Lower leg skin (tissue), 3 donors: ENCODE data around the gene TCL1B.

Experiments used
- CTCF ChIP-seq, 3 donors: fragments of 450-650 bp; IDR thresholded peaks; one replicate each; pipeline ENCODE4 v1.5.1; 2016; ENCODE audit warnings: antibody characterized with exemption in 3 of 3, mild to moderate bottlenecking in 3 of 3, moderate library complexity in 2 of 3
- POLR2A ChIP-seq, 2 donors: fragments of 450-650 bp; IDR thresholded peaks; one replicate each; pipeline ENCODE4 v1.6.1; 2016 to 2017; ENCODE audit warnings: antibody characterized with exemption in 2 of 2, mild to moderate bottlenecking in 1 of 2, moderate library complexity in 1 of 2

DNA sequence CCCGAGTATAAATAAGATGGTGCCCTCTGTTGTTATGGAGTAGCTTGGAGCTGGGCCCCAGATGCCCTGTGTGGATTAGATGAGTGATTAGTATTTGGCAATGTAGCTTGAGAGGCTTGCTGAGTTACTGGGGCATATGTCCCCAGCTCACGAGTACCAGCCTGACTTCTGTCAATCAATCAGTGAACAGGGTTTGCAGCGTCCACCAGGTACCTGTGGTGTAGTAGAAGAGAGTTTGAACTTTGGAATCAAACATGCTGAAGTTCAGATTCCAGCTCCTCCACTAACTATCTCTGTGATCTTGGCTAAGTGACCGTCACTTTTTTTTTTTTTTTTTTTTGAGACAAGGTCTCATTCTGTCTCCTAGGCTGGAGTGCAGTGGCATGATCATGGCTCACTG lies 11.6 kb upstream of the TCL1B start:
- no peak for TF ChIP-seq CTCF (IDR thresholded peaks at IDR 0.05)
- no peak for TF ChIP-seq POLR2A (IDR thresholded peaks at IDR 0.05)
